Measurements from ENCODE around the gene TRAF3IP3. TPM values are rescaled to one million over a fixed set of nuclear protein-coding genes. Genes with fewer than 3 reads are reported as not detected.

TRAF3IP3 gene
- total RNA-seq, 2 donors from 2014 or later, result 127 to 157 TPM

DNA sequence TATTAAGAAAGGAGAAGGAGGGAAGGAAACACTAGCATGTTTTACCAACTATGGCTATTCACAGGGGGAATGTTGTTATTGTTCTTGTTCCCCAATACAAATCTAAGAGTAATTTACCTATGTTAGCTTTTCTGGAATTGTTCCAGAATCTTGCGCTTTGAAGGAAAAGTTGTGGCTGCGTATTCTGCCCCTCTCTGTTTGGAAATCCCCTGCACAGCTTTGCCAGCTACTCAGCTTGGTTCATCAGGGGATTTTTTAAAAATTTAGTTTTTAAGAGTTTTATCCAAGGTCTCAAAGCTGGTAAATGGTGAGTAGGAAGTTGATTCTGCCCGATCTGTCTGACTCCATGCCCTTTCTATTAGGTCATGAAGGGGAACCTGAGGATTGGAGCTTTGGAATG, 59.6 kb downstream of the TRAF3IP3 start:
- Mint-ChIP-seq H3K9me3 (no peaks in the 10 kb centered on the region), H3K27ac (peak overlapping the region; percentile 19), H3K36me3 (ENCODE audit: insufficient read depth in 2 of 2) (no peaks in the 10 kb centered on the region), H3K4me1 (ENCODE audit: low read depth) (peaks cover 15% of the 10 kb centered on the region), H3K27me3 (ENCODE audit: low read depth) (peaks cover 16% of the 10 kb centered on the region), H3K4me3 (no peak overlapping the region)
- no peak for DNase-seq
- ATAC-seq (replicated peaks in 1 of 2), result no peak

DNA sequence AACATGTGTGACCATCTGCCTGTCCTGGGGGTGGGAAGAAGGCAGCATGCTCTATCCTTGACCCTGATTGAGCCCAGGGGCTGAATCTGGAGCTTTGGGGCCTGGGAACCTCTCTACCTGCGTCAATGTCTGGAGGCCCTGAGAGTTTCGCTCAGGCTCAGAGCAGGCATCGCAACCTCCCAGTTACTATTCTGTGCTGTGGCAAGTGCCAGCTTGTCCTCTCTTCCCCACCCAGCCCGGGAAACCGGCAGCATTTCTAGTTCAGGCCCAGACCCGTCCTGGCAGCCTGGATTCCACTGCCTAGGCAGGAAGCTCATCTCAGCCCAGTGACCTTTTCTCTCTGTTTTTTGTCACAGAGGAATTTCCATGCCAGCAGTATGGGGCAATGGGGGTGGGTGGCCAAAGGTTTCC, 60.1 kb downstream of the TRAF3IP3 start:
- DNase-seq (no peak), ATAC-seq (replicated peaks in 1 of 2) (no peak)
- H3K27me3 Mint-ChIP-seq (ENCODE audit: low read depth), result peaks cover 20% of the 10 kb centered on the region
- peaks cover 15% of the 10 kb centered on the region for H3K4me1 Mint-ChIP-seq (ENCODE audit: low read depth)
- H3K36me3 Mint-ChIP-seq (ENCODE audit: insufficient read depth in 2 of 2), result no peaks in the 10 kb centered on the region
- H3K4me3 Mint-ChIP-seq, result no peak overlapping the region
- H3K9me3 Mint-ChIP-seq, result no peaks in the 10 kb centered on the region
- H3K27ac Mint-ChIP-seq, result no peak overlapping the region

DNA sequence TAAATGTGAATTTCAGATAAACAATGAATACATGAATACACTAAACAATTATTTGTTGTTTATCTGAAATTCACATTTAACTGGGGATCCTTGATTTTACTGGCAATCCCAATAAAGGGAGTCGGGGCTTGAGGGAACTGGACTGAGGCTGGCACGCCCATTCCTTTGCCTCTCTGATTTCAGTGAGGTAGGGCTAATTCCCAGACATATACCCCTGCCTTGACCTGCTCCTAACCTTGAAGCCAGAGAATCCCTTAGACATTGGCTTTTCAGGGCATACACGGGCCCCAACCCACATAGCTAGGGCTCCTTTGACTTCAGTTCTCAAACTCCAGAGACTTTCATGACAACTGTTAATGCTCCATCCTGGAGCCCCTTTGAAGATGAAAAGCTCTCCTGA, 61.1 kb downstream of the TRAF3IP3 start:
- Mint-ChIP-seq H3K4me3 (no peak overlapping the region), H3K36me3 (ENCODE audit: insufficient read depth in 2 of 2) (no peaks in the 10 kb centered on the region), H3K9me3 (no peaks in the 10 kb centered on the region), H3K27me3 (ENCODE audit: low read depth) (peaks cover 27% of the 10 kb centered on the region), H3K27ac (no peak overlapping the region), H3K4me1 (ENCODE audit: low read depth) (peaks cover 15% of the 10 kb centered on the region)
- no peak for ATAC-seq (replicated peaks in 1 of 2)
- DNase-seq, result no peak

DNA sequence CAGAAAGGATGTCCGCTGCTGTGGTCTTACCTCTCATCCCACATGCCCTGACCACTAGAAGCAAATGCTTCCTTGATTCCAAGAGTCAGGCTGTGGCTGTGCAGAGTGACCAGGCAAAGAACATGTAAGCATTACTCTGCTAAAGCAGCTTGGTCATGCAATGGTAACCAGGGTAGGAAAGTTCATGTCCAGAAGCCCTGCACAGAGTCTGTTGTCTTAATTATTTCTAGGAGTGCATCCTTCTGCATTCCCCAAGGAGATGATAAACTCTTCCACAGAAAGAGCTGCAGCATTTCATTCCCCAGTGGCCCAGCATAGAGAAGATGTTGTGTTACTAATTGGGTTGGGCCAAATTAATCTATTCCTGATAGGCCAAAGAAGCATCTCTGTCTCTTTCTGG, 61.8 kb downstream of the TRAF3IP3 start:
- DNase-seq (no peak), ATAC-seq (replicated peaks in 1 of 2) (no peak)
- no peaks in the 10 kb centered on the region for H3K9me3 Mint-ChIP-seq

DNA sequence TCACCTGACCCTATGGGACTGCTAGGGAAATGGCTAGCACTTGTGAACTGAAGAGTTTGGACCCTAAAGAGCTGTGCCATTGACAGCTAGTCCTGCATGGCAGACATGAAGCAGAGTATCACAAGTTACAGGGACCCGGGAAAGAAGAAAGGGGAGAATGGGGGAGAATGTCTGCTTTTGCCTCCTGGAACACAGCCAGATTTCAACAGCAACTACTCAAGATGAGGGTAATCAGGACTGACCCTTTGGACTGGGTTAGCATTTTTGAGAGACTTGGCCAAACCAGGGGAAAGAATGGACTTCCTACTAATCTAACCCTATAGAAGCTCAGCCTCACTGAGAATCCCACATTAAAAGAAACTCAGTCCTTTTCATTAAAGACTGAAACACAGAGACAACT, 63.2 kb downstream of the TRAF3IP3 start:
- Mint-ChIP-seq H3K36me3 (ENCODE audit: insufficient read depth in 2 of 2) (no peaks in the 10 kb centered on the region), H3K9me3 (no peaks in the 10 kb centered on the region), H3K27me3 (ENCODE audit: low read depth) (peaks cover 35% of the 10 kb centered on the region), H3K4me3 (no peak overlapping the region), H3K4me1 (ENCODE audit: low read depth) (peaks cover 29% of the 10 kb centered on the region), H3K27ac (no peak overlapping the region)
- no peak for DNase-seq
- ATAC-seq (replicated peaks in 1 of 2), result no peak

More for the DNA sequence above, 61.8 kb downstream of the TRAF3IP3 start:
- peaks cover 16% of the 10 kb centered on the region for H3K4me1 Mint-ChIP-seq (ENCODE audit: low read depth)
- H3K4me3 Mint-ChIP-seq, result no peak overlapping the region
- H3K27me3 Mint-ChIP-seq (ENCODE audit: low read depth), result peaks cover 31% of the 10 kb centered on the region
- no peak overlapping the region for H3K27ac Mint-ChIP-seq
- H3K36me3 Mint-ChIP-seq (ENCODE audit: insufficient read depth in 2 of 2), result no peaks in the 10 kb centered on the region

DNA sequence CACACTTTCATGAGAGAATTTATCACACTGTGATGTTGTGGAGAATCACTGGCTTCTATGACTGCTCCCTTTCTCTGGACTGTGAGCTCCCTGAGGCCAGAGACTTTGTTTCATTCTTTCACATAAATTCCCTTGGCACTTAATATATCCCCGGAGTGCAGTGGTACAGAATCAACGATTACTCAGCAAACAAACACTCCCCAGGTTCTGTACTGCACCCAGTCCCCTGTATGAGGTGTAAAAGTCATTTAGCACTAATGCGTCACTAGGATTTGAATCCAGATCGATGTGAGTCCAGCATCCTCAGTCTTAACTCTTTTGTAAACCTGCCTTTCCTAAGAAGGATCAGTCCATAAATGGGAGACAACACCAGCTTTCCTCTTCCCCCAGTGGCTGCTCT, 65.1 kb downstream of the TRAF3IP3 start:
- H3K9me3 Mint-ChIP-seq, result no peaks in the 10 kb centered on the region
- ATAC-seq (replicated peaks in 1 of 2) (no peak), DNase-seq (no peak)
- H3K27ac Mint-ChIP-seq, result no peak overlapping the region
- no peaks in the 10 kb centered on the region for H3K36me3 Mint-ChIP-seq (ENCODE audit: insufficient read depth in 2 of 2)
- H3K4me1 Mint-ChIP-seq (ENCODE audit: low read depth), result peaks cover 18% of the 10 kb centered on the region
- H3K4me3 Mint-ChIP-seq, result no peak overlapping the region
- peaks cover 35% of the 10 kb centered on the region for H3K27me3 Mint-ChIP-seq (ENCODE audit: low read depth)

DNA sequence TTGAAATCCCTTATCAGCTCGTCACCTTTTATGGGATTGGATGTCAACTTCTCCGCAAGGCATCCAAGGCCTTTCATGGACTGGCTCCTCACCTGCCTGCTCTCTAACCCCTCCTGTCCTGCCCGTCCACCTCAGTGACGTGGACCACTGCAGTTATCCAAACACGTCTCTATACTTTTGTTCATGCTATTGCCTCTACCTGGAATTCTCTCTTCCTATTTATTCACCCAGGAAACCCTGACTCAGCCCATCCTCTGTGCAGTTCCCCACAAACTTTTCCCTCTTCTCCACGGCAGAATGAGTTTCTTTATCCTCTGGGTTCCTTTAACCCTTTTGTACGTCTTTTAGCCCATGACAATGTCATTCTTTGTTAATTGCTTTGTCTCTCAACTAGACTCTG, 66.9 kb downstream of the TRAF3IP3 start:
- H3K4me1 Mint-ChIP-seq (ENCODE audit: low read depth), result peaks cover 26% of the 10 kb centered on the region
- peaks cover 35% of the 10 kb centered on the region for H3K27me3 Mint-ChIP-seq (ENCODE audit: low read depth)
- H3K36me3 Mint-ChIP-seq (ENCODE audit: insufficient read depth in 2 of 2), result no peaks in the 10 kb centered on the region
- no peaks in the 10 kb centered on the region for H3K9me3 Mint-ChIP-seq
- H3K4me3 Mint-ChIP-seq, result peak overlapping the region; percentile 7 to 67
- no peak for ATAC-seq (replicated peaks in 1 of 2)
- H3K27ac Mint-ChIP-seq, result no peak overlapping the region
- no peak for DNase-seq

DNA sequence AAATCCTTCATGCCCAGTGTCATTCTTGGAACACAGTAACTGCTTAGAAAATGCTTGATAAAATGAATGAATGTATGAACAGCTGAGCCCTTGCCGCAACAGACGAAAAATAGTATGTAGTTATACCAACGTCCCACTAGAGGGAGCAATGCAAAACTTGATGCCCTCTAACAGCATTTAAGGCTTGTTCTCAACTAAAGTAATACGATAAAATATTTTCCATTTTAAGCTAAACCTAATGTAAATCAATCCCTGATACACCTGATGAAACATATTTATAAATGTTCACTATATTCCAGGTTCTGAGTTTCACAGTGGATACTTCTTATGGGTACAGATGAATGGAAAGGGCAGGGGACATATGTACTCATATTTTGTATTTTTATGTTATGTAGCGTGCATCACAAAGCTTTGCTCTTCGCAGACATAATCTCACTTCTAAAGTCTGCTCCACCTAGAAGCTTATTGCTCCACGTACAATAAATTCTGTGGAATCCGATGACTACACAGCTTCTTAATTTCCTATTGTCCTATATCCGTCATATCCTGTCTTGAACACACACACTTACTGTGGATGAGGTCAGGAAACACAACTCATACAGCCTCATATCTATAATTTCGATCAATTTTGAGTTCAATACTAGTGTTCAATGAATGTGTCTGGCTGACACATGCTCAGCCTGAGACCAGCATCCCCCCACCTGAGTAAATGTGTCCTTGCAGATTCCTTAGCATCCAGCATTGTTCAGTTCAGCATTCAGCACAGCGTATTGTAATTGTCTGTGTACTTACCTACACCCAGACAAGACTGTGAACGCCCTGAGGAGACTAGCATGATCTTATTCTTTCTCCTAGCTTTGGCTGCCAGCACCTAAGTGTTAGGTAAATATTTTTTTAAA, 67.5 kb downstream of the TRAF3IP3 start:
- no peaks in the 10 kb centered on the region for H3K9me3 Mint-ChIP-seq
- DNase-seq, result peak; percentile 14 to 31
- H3K36me3 Mint-ChIP-seq (ENCODE audit: insufficient read depth in 2 of 2), result peaks cover 0 to 2% of the 10 kb centered on the region in 2 donors
- peak; percentile 22 to 26 for ATAC-seq (replicated peaks in 1 of 2)
- peaks cover 35% of the 10 kb centered on the region for H3K27me3 Mint-ChIP-seq (ENCODE audit: low read depth)
- H3K4me3 Mint-ChIP-seq, result peak overlapping the region; percentile 7 to 67
- H3K4me1 Mint-ChIP-seq (ENCODE audit: low read depth), result peaks cover 29% of the 10 kb centered on the region
- peak overlapping the region; percentile 10 for H3K27ac Mint-ChIP-seq

DNA sequence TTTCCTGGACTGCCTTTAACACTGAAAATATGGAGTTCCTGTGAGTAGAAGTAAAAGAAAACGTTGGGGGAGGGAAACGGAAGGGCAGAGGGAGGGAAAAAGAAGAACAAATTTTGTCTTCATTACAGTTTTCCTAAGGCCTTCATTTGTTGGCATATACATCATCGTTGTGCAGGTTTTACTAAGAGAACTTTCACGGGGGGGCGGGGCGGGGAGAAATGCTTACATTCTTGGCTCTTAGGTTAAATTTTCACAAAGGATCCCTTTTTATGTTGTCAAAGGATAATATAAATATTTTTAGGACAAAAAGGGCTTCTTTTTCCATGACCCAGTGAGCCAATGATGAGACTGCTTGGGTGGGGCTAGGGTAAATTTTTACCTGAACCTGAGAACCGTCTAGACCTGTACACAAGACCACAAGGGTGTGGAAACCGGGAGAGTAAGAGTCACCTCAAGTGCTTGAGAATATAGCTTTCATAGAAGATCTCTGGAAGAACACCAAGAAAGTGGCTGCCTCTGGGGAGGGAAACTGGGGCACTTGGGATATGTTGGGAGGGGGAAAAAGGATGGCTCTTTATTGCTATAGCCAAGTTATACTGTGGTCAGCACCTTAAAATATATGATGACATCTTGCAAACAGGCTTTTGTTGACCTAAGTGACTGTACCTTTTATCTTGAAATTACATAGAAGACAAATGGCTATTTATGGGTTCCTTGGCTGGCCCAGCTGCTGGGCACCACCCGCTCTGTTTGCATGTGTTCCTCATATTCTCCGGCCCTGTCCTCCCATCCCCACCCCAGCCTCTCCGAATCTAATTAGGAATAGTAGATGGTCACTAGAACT, 70.0 kb downstream of the TRAF3IP3 start:
- Mint-ChIP-seq H3K4me1 (ENCODE audit: low read depth) (peaks cover 53% of the 10 kb centered on the region), H3K9me3 (no peaks in the 10 kb centered on the region), H3K36me3 (ENCODE audit: insufficient read depth in 2 of 2) (peaks cover 3 to 12% of the 10 kb centered on the region in 2 donors), H3K27ac (no peak overlapping the region), H3K27me3 (ENCODE audit: low read depth) (peaks cover 16% of the 10 kb centered on the region), H3K4me3 (no peak overlapping the region)
- ATAC-seq (replicated peaks in 1 of 2) (no peak), DNase-seq (no peak)

DNA sequence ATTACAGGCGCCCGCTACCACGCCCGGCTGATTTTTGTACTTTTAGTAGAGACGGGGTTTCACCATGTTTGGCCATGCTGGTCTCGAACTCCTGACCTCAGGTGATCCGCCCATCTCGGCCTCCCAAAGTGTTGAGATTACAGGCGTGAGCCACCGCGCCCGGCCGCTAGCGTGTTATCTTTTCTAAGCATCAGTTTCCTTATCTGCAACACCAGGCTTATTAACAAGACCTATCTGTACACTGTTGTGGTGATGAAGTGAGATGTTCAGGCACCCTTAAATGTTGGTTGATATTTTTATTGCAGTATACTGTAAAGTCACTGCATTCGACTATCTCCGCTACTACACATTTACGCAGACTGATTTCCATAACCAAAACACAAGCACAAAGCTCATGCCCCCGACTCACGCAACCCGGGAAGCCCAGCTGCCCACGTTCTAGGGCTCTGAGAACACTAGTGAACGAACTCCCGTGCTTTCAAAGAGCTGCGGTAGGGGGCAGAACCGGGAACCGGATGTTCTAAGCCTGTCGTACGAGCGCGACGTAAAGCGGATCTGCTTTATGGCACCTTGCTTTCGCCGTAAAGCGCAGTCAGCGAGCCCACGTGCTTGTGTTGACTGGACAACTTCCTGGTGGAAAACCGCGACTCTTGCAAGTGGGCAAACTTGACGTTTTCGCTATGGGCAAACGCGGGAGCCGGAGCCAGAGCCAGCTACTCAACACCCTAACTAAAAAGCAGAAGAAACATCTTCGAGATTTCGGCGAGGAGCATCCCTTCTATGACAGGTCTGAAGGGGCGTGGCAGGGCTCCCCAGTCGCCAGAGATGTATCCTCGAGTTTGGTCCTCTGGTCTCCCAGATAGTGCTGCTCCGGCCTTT, 71.8 kb downstream of the TRAF3IP3 start, which contains the start of gene UTP25:
UTP25 (plus strand) TSS at position 589 of the 879 bp plus-strand sequence; CDS start at position 681, 92 bp downstream.
- peak within 1 kb of the TSS; percentile 74 to 96 for H3K4me3 Mint-ChIP-seq
- no peaks in the 10 kb centered on the region for H3K9me3 Mint-ChIP-seq
- H3K27ac Mint-ChIP-seq, result peak within 1 kb of the TSS; percentile 89
- peak; percentile 90 to 91 for ATAC-seq (replicated peaks in 1 of 2)
- H3K36me3 Mint-ChIP-seq (ENCODE audit: insufficient read depth in 2 of 2), result peaks cover 5 to 24% of the 10 kb centered on the region in 2 donors
- peaks cover 61% of the 10 kb centered on the region for H3K4me1 Mint-ChIP-seq (ENCODE audit: low read depth)
- DNase-seq, result peak; percentile 91 to 95
- peaks cover 5% of the 10 kb centered on the region for H3K27me3 Mint-ChIP-seq (ENCODE audit: low read depth)

DNA sequence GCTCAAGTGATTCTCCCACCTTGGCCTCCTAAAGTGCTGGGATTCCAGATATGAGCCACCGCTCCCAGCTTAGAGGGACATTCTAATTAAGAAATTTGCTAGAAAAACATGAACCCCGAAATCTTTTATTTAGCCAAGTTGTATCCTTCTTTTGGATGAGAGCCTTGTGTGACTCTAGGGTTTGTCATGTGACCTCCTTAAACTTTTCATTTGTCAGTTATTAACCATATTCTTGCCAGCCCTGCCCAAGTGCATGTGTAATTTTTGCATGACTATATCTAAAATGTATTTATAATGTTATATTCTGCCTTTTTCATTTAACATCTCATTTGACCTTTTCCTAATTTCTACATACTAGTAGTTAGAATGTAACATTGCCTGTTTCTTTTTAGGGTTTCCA, 73.9 kb downstream of the TRAF3IP3 start:
- Mint-ChIP-seq H3K4me3 (peak overlapping the region; percentile 74 to 96), H3K27me3 (ENCODE audit: low read depth) (no peaks in the 10 kb centered on the region), H3K36me3 (ENCODE audit: insufficient read depth in 2 of 2) (peaks cover 11 to 40% of the 10 kb centered on the region in 2 donors), H3K27ac (peak overlapping the region; percentile 1), H3K4me1 (ENCODE audit: low read depth) (peaks cover 63% of the 10 kb centered on the region), H3K9me3 (no peaks in the 10 kb centered on the region)
- DNase-seq, result no peak
- ATAC-seq (replicated peaks in 1 of 2), result no peak

DNA sequence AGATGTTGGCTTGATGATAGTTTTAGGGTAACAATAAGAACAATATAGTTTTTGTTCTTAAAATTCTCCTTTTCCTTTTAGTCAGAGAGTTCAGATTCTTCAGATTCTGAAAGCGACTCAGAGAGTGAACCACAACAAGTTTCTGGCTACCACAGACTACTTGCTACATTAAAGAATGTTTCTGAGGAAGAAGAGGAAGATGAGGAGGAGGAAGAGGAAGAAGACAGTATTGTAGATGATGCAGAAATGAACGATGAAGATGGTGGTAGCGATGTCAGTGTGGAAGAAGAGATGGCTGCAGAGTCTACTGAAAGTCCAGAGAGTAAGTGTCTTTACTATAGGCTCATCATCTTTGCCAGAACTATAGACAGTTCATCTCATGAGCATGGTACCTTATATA, 74.9 kb downstream of the TRAF3IP3 start:
- ATAC-seq (replicated peaks in 1 of 2) (no peak), DNase-seq (no peak)
- Mint-ChIP-seq H3K9me3 (no peaks in the 10 kb centered on the region), H3K36me3 (ENCODE audit: insufficient read depth in 2 of 2) (peaks cover 11 to 49% of the 10 kb centered on the region in 2 donors), H3K4me3 (peak overlapping the region in 1 of 2 donors; percentile 96), H3K4me1 (ENCODE audit: low read depth) (peaks cover 73% of the 10 kb centered on the region), H3K27ac (peak overlapping the region; percentile 1), H3K27me3 (ENCODE audit: low read depth) (no peaks in the 10 kb centered on the region)

All from activated T-cell treated with anti-CD3 and anti-CD28 coated beads, Interleukin-2, amount 50 U/mL, for 72 hours (primary cell).